HUES6 (cell line): ENCODE measurements around the gene MAP3K6.
"Not testable (repeated sequence)": the region's sequence is repeated elsewhere in the genome, so short reads cannot be mapped to it uniquely, and the experiment has no call there.

Source experiments
- H3K27ac ChIP-seq: 2 replicates; pipeline ENCODE4 v1.7.0; 2013; ENCODE audit warnings: low read depth, mild to moderate bottlenecking, low read length, inconsistent platforms
- H3K27me3 ChIP-seq: 2 replicates; pipeline ENCODE4 v1.6.1; 2013; ENCODE audit warnings: low read length; ENCODE audit not compliant: control insufficient read depth, insufficient read depth
- H3K36me3 ChIP-seq: 2 replicates; pipeline ENCODE4 v1.6.1; 2013; ENCODE audit warnings: low read length; ENCODE audit not compliant: control insufficient read depth, insufficient read depth
- H3K4me1 ChIP-seq: 2 replicates; pipeline ENCODE4 v1.6.1; 2013; ENCODE audit warnings: low read length; ENCODE audit not compliant: control insufficient read depth, insufficient read depth
- H3K4me3 ChIP-seq: 2 replicates; pipeline ENCODE4 v1.5.1; 2013; ENCODE audit warnings: low read depth, low read length
- H3K9ac ChIP-seq: one replicate; pipeline ENCODE4 v1.6.1; 2013; ENCODE audit warnings: mild to moderate bottlenecking, low read length
- H3K9me3 ChIP-seq: 2 replicates; pipeline ENCODE4 v1.6.1; 2013; ENCODE audit warnings: low read depth, low read length; ENCODE audit not compliant: control insufficient read depth, insufficient read depth

MAP3K6 gene

GRCh38 chr1:27394925-27395324 lies 28.2 kb upstream of the MAP3K6 start:
- Histone ChIP-seq H3K36me3 (peaks cover 8% of the 10 kb centered on the region), H3K27ac (no peak overlapping the region), H3K9ac (no peak overlapping the region), H3K9me3 (no peaks in the 10 kb centered on the region), H3K4me1 (peaks cover 40% of the 10 kb centered on the region), H3K4me3 (no peak overlapping the region), H3K27me3 (no peaks in the 10 kb centered on the region)

GRCh38 chr1:27394282-27394658 lies 27.5 kb upstream of the MAP3K6 start:
- no peaks in the 10 kb centered on the region for H3K9me3 ChIP-seq
- no peak overlapping the region for H3K4me3 ChIP-seq
- H3K27ac ChIP-seq: no peak overlapping the region
- peaks cover 36% of the 10 kb centered on the region for H3K4me1 ChIP-seq
- no peaks in the 10 kb centered on the region for H3K27me3 ChIP-seq
- H3K9ac ChIP-seq: no peak overlapping the region
- peaks cover 8% of the 10 kb centered on the region for H3K36me3 ChIP-seq

- Histone ChIP-seq H3K27me3 (no peaks in the 10 kb centered on the region), H3K4me1 (peaks cover 31% of the 10 kb centered on the region), H3K36me3 (peaks cover 8% of the 10 kb centered on the region), H3K27ac (no peak overlapping the region), H3K9me3 (no peaks in the 10 kb centered on the region), H3K9ac (no peak overlapping the region), H3K4me3 (peak overlapping the region; percentile 81; the same call in 1 of the 2 replicates)
Measured at GRCh38 chr1:27393641-27394281, 27.0 kb upstream of the MAP3K6 start.

- Histone ChIP-seq H3K27ac (peak overlapping the region; percentile 90; the same call in 1 of the 2 replicates), H3K36me3 (peaks cover 8% of the 10 kb centered on the region), H3K9ac (peak overlapping the region; percentile 74)
Measured at GRCh38 chr1:27392778-27393635, 26.2 kb upstream of the MAP3K6 start.

GRCh38 chr1:27392096-27392777 lies 25.5 kb upstream of the MAP3K6 start, which contains the start of gene GPR3:
TSS of gene GPR3 (plus strand) at chr1:27392622. CDS start at chr1:27393799, 1,177 bp downstream.
- Histone ChIP-seq H3K27me3 (no peaks in the 10 kb centered on the region), H3K36me3 (peaks cover 8% of the 10 kb centered on the region), H3K9me3 (no peaks in the 10 kb centered on the region), H3K4me3 (peak within 1 kb of the TSS; percentile 81), H3K4me1 (peaks cover 19% of the 10 kb centered on the region), H3K27ac (peak within 1 kb of the TSS; percentile 90; the same call in 1 of the 2 replicates), H3K9ac (peak within 1 kb of the TSS; percentile 74)

More at GRCh38 chr1:27392778-27393635, 26.2 kb upstream of the MAP3K6 start:
- no peaks in the 10 kb centered on the region for H3K27me3 ChIP-seq
- H3K4me3 ChIP-seq: peak overlapping the region; percentile 81
- H3K4me1 ChIP-seq: peaks cover 24% of the 10 kb centered on the region
- no peaks in the 10 kb centered on the region for H3K9me3 ChIP-seq

GRCh38 chr1:27391511-27392095 lies 24.8 kb upstream of the MAP3K6 start:
- Histone ChIP-seq H3K9me3 (no peaks in the 10 kb centered on the region), H3K4me1 (peaks cover 16% of the 10 kb centered on the region), H3K36me3 (peaks cover 8% of the 10 kb centered on the region), H3K27ac (no peak overlapping the region), H3K9ac (no peak overlapping the region), H3K27me3 (no peaks in the 10 kb centered on the region), H3K4me3 (peak overlapping the region; percentile 81)

GRCh38 chr1:27388337-27389005 lies 21.7 kb upstream of the MAP3K6 start:
- H3K36me3 ChIP-seq: no peaks in the 10 kb centered on the region
- H3K4me3 ChIP-seq: no peak overlapping the region
- H3K4me1 ChIP-seq: peaks cover 17% of the 10 kb centered on the region

GRCh38 chr1:27384797-27385196 lies 18.0 kb upstream of the MAP3K6 start:
- H3K4me1 ChIP-seq, H3K9ac ChIP-seq, H3K9me3 ChIP-seq, H3K36me3 ChIP-seq, H3K27ac ChIP-seq, H3K4me3 ChIP-seq: not testable (repeated sequence)
- H3K27me3 ChIP-seq: peaks cover 19% of the 10 kb centered on the region

More at GRCh38 chr1:27388337-27389005, 21.7 kb upstream of the MAP3K6 start:
- Histone ChIP-seq H3K9me3 (no peaks in the 10 kb centered on the region), H3K27ac (no peak overlapping the region), H3K27me3 (no peaks in the 10 kb centered on the region), H3K9ac (no peak overlapping the region)

GRCh38 chr1:27383661-27384060 lies 16.9 kb upstream of the MAP3K6 start:
- H3K4me1 ChIP-seq: peaks cover 8% of the 10 kb centered on the region; the same call in 1 of the 2 replicates
- H3K4me3 ChIP-seq: peak overlapping the region; percentile 67
- no peak overlapping the region for H3K9ac ChIP-seq
- no peaks in the 10 kb centered on the region for H3K9me3 ChIP-seq
- no peaks in the 10 kb centered on the region for H3K36me3 ChIP-seq
- H3K27me3 ChIP-seq: peaks cover 19% of the 10 kb centered on the region
- no peak overlapping the region for H3K27ac ChIP-seq

GRCh38 chr1:27383039-27383605 lies 16.4 kb upstream of the MAP3K6 start, which contains the start of gene CD164L2:
TSS of gene CD164L2 (minus strand) at chr1:27383333. CDS start at chr1:27383239, 94 bp downstream.
- H3K36me3 ChIP-seq: no peaks in the 10 kb centered on the region
- H3K27me3 ChIP-seq: peaks cover 19% of the 10 kb centered on the region
- no peak within 1 kb of the TSS for H3K27ac ChIP-seq
- no peak within 1 kb of the TSS for H3K9ac ChIP-seq
- peaks cover 8% of the 10 kb centered on the region; the same call in 1 of the 2 replicates for H3K4me1 ChIP-seq
- no peaks in the 10 kb centered on the region for H3K9me3 ChIP-seq
- H3K4me3 ChIP-seq: peak within 1 kb of the TSS; percentile 67
